ENCODE measurements around the gene NAB1.

DNA sequence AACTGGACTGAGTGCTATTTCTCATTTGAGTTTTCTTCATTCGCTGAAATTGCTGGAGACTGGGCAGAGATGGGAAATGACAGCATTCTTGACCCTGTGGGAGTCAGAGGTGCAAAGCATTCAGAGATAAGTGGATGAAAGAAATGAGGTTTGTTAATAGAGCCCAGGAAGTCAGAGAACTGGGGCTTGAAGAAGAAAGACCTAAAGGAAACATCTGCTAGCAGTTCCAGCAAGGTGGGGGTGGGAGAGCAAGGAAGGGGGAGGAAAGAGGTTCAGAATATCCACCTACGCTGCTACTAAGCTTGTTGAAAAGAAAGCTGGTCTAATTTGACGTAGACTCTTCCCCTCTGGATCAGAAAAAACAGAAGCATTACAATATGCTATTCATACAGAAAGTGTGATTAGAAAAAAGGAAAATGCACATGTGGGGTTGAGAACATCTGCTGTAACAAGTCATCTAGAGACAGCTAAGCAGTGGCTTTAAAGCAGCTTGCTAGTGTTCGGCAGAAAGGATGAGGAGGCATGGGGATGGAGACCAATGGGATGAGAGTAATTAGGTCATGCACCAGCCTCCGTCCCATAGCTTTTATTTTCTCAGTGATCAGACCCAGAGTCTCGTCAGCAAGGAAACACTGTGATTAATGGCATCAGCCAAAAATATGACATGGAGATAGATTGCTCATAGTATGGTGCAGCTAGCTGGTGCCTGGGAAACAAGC is 29.7 kb downstream of the NAB1 start:
- TF ChIP-seq CTCF (IDR thresholded peaks at IDR 0.05; ENCODE audit: insufficient read depth, low read length) (no peak), POLR2AphosphoS5 (IDR thresholded peaks at IDR 0.05; ENCODE audit: low read depth) (no peak), GABPA (IDR thresholded peaks at IDR 0.05; ENCODE audit: low read depth) (no peak)
- TF ChIP-seq, protein P1, sequence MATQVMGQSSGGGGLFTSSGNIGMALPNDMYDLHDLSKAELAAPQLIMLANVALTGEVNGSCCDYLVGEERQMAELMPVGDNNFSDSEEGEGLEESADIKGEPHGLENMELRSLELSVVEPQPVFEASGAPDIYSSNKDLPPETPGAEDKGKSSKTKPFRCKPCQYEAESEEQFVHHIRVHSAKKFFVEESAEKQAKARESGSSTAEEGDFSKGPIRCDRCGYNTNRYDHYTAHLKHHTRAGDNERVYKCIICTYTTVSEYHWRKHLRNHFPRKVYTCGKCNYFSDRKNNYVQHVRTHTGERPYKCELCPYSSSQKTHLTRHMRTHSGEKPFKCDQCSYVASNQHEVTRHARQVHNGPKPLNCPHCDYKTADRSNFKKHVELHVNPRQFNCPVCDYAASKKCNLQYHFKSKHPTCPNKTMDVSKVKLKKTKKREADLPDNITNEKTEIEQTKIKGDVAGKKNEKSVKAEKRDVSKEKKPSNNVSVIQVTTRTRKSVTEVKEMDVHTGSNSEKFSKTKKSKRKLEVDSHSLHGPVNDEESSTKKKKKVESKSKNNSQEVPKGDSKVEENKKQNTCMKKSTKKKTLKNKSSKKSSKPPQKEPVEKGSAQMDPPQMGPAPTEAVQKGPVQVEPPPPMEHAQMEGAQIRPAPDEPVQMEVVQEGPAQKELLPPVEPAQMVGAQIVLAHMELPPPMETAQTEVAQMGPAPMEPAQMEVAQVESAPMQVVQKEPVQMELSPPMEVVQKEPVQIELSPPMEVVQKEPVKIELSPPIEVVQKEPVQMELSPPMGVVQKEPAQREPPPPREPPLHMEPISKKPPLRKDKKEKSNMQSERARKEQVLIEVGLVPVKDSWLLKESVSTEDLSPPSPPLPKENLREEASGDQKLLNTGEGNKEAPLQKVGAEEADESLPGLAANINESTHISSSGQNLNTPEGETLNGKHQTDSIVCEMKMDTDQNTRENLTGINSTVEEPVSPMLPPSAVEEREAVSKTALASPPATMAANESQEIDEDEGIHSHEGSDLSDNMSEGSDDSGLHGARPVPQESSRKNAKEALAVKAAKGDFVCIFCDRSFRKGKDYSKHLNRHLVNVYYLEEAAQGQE (IDR thresholded peaks at IDR 0.05; ENCODE audit: insufficient replicate concordance, low read depth), result no peak

All from HL-60 (cell line).